NCI-H2196 treated with DMSO at 0.1 percent for 48 hours (cell line): ENCODE measurements around the gene DOCK7.

ENCODE experiments used
- DNase-seq: peaks from one replicate; lab custom pipeline; 2025; ENCODE audit not compliant: unreplicated experiment; lab: John Stamatoyannopoulos, UW

DOCK7 gene

DNA sequence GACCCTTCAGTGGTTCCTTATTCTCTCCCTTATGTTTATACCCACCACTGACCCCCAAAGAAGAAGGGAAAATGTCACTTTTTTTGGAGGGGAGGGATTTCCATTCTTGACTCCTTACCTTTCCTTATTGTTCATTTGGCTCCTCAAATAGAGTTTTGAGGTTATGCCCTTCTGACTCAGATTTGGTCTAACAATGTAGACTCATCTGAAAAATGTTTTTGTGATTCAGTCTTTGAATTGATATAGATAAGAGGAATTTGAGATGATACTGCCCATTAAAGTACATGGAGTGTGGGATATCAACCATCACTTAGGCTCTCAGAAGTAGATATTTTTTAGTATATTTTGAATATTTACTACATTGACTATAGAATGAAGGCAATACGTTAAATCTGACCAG is 235.2 kb downstream of the DOCK7 start:
- DNase-seq = no peak

DNA sequence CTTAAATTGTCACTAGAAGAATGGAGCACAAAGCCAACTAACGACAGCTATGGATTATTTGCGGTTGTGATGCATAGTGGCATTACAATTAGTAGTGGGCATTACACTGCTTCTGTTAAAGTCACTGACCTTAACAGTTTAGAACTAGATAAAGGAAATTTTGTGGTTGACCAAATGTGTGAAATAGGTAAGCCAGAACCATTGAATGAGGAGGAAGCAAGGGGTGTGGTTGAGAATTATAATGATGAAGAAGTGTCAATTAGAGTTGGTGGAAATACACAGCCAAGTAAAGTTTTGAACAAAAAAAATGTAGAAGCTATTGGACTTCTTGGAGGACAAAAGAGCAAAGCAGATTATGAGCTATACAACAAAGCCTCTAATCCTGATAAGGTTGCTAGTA is 237.9 kb downstream of the DOCK7 start:
- no peak for DNase-seq

DNA sequence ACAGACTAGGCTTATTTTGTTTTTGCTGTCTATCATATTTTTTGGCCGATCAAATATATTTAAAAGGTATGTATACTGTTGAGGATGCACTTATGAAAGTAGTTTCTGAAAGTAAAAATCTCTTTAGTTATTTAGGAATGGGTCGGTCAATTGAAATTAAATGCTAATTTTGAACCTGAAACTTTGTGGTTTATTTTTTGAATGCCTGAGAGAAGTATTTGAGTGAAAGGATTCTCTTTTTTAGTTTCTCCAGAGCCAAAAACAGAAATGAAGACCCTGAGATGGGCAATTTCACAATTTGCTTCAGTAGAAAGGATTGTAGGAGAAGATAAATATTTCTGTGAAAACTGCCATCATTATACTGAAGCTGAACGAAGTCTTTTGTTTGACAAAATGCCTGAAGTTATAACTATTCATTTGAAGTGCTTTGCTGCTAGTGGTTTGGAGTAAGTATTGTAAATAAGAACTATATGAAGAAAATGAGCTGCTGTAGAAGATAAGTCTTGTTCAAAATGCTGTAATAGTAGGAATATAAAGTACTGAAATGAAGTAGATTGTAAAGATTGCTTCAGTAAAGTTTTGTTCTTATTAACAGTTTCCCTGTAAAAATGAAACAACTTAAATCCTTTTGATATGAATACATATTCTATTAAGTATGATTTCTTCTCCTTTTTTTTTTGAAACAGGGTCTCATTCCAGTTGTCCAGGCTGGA is 239.8 kb downstream of the DOCK7 start:
- no peak for DNase-seq

DNA sequence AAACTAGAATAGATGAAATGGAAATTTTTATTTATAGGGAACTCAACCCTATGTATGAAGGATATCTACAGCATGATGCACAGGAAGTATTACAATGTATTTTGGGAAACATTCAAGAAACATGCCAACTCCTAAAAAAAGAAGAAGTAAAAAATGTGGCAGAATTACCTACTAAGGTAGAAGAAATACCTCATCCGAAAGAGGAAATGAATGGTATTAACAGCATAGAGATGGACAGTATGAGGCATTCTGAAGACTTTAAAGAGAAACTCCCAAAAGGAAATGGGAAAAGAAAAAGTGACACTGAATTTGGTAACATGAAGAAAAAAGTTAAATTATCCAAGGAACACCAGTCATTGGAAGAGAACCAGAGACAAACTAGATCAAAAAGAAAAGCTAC is 243.5 kb downstream of the DOCK7 start:
- DNase-seq = no peak

DNA sequence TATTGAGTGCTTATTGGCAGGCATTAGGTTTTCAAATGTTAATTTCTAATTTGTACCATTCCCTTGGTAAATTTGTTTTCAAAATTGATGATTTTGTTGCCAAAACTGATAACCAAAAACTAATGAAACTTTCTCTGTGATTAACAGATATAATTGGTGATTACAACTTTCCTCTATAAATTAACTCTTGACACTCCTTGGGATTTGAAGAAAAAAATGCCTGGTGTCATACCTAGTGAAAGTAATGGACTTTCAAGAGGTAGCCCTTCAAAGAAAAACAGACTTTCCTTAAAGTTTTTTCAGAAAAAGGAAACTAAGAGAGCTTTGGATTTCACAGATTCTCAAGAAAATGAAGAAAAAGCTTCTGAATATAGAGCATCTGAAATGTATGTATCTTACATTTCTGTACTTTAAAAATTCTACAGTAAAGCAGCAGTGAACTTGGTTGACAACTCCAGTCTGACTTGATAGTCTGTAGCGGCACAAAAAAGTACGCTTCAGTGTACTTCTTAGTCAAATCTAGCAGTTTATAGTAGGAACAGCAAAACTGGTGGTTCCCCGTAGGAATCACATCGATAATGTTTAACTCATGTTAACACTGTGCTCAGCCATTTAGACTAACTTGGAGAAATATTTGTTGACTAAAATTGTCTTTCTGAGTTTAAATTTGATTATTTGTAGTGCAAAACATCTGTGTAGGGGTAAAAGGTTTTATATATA is 248.4 kb downstream of the DOCK7 start:
- no peak for DNase-seq

DNA sequence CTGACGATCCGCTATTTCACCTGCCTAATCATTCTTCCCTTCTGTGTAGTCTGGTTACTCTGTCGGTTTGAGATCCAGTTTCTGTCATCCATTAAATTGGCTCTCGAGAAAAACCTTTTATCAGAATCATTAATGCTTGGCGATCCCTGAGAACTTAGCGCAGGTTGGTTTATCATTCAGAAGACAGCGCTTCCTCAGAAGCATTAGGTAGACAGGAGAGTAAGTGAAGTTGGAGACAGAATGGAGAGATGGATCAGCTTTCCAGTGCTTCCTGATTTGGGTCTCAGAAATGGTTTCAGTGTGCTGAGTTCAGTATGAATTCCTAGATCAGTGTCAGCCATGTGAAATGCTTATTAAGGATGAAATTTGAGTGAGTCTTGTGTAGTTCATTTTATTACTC is 250.0 kb downstream of the DOCK7 start:
- no peak for DNase-seq

DNA sequence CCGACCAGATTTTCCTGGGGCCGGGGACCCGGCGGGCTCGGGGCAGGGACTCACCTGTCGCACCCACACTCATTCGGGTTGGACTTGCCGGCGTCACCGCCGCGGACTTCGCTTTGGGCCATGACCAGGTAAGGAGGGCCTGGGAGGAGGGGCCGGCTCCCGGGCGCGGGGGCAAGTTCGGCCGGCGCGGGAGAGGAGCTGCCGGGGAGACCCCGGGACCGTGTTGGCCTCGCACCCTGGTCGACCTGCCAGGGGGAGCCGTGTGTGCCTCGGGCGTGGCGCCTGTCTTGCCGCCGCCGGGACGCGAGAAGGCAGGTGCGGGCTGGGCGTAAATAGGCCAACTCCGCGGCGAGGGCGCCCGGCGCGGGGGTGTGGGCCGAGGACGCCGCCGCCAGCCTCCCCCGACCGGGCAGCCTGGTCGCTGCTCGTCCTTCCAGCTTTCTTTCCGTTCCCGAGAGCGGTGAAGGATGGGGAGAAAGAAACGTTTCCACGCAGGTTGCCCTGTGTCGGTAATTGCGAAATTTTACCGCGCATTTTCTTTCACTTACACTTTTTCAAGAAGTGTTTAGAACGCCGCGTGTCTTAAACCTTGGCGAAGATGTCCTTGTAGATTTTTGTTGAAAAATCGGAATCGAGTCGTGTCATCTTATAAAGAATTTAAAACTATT is 250.8 kb downstream of the DOCK7 start:
- DNase-seq = peak; percentile 41

DNA sequence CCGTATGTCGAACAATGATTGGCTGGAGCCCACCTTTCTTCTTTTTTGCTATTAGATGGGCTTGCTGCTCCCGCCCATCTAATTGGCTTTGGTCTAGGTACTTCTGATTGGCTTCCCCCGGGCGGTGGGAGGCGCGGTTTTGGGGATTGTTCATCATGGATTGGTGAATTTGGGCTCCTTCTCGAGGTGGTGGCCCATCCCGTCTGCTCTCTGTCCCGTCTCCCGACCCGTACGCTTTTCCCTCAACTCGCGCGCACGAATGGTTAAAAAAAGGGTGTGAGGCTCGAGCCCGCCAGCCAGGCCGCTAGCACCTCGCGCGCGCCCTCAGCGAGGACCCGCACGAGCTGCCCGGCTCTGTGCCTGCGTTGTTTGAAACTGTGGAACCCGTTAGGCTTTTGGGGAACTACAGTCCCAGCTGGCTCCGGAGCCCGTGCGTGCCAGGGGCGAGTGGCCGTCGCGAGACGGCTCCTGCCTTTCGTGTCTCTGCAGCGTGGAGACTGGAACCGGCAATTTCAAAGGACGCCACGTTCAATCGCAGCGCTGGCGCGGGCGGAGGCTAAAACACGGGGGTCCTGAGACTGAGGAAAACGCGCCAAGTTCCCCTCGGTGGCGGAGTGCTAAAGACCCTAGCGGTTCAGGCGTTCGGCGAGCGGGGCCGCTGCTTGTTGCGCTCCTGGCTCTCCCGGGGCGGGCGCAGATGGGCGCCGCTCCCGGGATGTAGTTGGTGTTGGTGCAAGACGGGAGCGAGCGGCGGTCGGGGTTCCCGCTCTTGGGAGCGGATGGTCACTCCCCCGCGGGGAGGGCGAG is 251.5 kb downstream of the DOCK7 start, which contains the start of gene USP1:
TSS of gene USP1 (plus strand) at position 584 of the 807 bp plus-strand sequence. CDS start 2,819 bp downstream, outside the sequence.
- peak; percentile 99 for DNase-seq

DNA sequence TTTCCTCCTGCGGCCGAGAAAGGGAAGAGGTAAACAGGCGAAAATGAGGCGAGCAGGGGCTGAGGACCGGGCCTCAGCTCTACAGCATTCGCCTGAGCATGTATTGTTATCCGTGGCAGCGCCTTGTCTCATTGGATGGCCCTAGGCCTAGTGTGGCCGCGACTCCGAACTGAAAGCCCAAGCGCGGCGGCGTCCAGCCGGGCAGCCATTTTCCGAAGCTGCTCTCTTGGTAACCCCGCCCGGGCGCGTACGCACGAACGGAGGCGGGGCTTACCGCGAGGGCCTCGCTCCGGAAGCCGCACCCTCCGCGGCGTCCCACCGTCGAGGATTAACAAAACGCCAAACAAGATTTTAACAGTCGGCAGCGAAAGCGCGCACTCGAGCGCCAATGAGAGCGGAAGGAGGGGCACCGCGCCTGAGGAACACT is 252.1 kb downstream of the DOCK7 start:
- DNase-seq = no peak

DNA sequence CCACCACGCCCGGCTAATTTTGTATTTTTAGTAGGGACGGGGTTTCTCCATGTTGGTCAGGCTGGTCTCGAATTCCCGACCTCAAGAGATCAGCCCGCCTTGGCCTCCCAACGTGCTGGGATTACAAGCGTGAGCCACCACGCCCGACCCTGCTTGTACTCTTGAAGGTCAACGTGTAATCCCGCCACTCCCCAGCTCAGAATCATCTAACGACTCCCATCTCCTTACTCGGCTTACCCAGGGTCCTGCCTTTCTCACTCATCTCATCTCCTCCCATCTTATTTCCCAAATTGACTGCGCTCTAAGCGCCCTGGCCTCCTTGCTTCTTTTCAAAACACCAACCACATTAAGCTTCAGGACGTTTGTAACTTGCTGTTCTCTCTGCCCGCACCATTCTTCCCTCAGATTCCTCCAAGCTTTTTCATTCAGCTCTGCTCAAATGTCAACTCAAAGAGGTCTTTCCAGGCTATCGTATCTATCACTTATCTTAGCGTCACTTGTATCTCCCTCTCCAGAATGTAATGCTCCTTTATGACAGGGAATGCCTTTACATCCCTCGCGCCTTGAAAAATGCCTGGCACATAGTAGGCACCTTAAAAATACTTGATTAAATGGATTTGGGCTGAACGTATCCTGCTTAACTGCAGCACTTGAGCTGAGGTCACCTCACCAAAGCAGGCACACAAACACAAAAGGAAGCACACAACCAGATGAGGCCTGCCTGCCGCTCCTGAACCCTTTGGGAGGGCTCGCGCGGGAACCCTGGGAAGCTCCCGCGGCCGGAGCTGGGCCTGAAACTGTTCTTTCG is 252.8 kb downstream of the DOCK7 start:
- no peak for DNase-seq

DNA sequence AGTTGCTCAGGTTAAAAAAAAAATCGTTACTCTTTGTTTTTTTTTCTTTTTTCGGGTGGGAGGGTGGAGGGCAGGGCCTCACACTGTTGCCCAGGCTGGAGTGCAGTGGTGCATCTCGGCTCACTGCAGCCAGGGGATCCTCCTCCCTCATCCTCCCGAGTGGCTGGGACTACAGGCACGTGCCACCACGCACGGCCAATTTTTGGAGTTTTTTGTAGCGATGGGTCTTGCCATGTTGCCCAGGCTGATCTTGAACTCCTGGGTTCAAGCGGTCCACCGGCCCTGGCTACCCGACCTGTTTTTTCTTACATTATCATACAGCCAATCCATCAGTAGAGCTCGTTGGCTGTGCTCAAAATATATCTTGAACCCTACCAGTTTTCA is 253.6 kb downstream of the DOCK7 start:
- no peak for DNase-seq

DNA sequence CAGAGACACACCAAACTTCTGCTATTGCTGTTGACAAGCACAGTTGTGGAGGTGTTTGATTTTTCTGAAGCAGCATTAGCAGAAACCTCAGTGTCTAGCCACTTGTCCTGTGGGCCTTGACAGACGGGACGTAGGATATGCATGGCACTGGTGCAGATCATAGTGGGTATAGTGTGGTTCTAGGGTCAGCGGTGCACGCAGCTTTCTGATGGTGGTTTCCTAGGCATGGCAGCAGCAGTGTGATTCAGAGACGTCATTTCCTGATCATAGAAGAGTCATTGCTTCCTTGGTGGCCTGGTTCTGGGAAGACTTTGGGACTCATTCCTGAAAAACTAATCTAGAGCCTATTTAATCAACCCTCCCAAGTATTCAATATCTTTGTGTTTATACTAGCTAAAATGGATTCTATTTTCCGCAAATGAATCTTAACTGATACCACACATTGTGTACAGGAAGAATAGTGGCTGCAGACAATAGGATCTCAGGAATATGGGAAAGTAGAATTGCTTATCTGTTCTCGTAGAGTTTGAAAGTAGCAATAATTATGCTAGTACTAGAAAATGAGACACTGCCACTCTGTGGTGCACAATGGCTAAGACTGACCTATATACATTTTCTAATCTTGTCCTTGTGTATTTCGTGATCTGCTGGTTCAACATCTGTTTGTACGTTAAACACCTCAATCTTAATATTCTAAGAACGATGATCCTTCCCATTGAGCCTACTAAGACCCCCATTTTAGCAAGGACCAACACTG is 254.1 kb downstream of the DOCK7 start:
- DNase-seq = no peak

DNA sequence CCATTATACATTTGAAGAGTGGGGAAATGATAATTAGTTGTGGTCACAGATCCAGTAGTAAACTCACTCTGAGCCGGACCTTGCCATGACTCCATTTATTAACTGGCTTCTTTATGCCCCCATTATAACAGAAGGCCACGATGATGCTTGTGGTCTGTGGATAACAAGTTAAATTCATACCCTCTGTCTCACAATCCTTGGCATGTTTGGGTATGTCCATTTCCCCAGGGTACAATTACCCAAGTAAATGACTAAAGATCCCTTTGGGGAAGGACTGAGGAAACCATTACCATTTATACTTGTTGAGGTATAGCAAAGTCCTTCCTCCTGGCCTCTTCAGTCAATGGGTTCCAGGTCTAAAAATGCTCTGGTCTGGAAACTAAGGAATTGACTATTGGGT is 258.6 kb downstream of the DOCK7 start:
- no peak for DNase-seq

DNA sequence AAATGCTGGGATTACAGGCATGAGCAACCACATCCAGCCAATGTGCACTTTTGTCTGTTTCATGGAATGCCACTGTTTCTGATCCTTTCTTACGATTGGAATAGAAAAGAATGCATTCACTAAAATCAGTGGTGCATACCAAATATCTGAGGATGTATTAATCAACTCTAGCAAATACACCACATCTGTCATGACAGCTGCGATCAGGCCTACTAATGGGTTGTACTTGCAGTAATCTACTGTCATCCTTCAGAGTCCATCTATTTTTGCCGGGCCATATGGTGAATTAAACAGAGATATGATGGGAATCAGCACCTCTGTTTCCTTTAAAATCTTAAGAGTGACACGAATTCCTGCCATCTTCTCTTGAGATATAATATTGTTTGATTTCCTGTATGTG is 259.8 kb downstream of the DOCK7 start:
- DNase-seq = no peak

DNA sequence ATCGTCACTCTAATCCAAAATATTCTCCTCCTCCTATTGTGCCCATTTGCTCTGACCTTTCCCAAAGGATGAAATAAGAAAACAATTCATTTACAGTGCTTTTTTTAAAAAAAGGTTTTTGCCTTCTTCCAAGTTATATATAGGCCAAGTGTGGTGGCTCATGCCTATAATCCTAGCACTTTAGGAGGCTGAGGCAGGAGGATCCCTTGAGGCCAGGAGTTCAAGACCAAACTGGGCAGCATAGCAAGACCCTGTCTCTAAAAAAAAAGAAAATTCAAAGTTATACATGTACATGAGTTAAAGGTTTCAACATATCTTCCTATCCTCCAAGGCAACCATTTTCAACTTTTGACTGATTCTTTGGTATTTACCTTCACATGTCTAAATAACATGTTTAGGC is 261.4 kb downstream of the DOCK7 start:
- DNase-seq = no peak

DNA sequence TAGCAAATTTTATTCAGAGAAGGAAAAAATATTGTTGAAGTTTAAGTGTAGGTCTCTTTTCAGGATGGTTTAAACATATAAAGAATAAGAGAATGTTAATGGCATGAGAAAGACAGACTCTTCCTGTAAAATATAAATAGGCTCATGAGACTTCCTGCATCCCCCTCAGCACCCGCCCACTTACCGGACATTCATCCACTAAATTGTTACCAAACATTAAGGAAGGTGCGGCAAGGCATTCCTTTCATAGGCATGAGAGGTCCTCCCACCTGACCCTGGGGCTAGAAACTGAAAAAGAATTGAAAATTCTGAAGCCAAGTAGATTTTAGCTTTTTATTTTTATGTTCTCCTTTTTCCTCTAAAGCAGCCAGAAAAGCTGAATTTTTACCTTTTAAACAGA is 261.9 kb downstream of the DOCK7 start:
- no peak for DNase-seq

DNA sequence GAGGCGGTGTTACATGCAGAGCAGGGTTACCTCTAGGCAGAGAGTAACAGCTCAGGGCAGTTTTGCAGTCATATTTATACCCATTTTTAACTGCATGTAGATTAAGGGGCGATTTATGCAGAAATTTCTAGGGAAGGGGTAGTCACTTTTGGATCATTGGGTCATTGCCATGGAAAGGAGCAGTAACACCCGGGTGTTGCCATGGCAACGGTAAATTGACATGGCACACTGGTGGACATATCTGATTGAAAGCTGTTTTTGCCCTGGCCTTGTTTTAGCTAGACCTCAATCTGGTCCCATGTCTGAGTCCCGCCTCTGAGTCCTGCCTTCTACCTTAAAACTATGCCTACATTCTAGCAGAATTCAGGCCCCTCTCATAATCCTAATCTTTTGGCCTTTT is 263.1 kb downstream of the DOCK7 start:
- no peak for DNase-seq

DNA sequence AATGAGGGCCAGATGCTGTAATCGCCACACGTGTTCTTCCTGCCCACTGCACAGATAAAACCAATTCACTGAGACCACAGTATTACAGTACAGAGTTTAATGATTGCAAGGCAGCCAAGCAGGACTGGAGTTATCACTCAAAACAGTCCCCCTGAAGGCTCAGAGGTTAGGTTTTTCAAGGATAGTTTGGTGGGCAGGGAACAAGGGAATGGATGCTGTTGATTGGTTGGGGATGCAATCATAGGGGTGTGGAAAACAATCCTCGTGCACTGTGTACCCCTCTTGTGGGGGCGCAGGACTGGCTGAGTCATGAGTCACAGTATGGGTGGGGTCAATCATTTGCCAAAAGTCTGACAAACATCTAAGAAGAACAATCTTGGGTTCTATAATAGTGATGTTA is 263.8 kb downstream of the DOCK7 start:
- DNase-seq = no peak

DNA sequence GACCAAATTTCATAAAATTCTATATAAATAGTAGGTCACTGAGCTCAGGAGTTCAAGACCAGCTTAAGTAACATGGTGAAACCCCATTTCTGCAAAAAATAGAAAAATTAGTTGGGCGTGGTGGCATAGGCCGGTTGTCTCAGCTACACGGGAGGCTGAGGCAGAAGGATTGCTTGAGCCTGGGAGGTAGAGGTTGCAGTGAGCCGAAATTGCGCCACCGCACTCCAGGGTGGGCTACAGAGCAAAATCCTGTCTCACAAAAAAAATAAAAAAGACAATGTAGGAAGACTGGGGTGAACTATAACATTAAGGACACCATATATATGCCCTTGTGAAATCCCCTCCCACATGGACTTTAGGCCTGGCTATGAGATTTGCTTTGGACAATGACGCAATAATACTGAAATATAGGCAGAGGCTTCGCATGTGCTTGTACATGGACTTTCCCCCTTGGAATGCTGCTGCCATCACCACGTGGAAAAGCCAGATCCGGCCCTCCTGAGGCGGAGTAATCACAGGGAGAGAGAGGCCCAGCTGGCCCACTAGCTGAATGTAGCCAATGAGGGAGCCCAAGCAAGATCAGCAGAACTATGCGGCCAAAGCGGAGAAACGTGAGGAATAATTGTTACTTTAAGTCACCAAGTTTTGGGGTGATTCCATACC is 264.5 kb downstream of the DOCK7 start:
- no peak for DNase-seq
